ENCODE results near the gene FLACC1.

Gene FLACC1

DNA sequence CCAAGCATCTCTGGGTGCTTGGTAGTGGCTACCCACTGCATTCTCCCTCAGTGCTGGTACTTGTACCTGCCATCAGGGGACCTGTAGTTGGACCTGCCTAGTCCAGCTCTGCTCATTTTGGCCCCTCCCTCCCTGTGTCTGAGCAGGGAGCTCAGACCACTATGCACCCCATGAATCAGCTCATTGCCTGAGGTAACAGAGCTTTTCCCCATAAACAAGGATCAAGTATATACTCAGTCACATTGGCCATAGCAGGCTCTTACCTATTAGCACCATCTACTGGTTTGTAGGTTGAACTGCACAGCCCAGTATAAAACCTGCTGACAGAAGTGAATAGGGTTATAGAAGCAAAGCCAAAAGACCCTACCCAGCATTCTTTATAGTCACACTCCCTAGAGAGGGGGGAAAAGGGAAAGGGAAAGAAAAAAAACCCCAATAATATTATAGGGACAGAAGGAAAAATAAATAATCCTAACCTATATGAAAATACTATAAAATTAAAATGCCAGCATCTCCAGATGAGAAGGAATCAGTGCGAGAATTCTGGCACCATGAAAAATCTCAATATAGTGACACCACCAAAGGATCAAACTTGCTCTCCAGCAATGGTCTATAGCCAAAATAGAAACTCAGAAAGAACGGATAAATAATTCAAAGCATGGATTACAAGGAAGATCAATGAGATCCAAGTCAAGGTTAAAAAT lies 6.9 kb upstream of the FLACC1 start:
- TF ChIP-seq CTCF (IDR thresholded peaks at IDR 0.05; ENCODE audit: low read depth, low read length) = peak; percentile 92
- H3K4me3 ChIP-seq (ENCODE audit: low read depth, low read length) = no peak overlapping the region
- peak; percentile 60 for DNase-seq (ENCODE audit: low read depth, low spot score)
- in situ Hi-C loops (cut with HindIII; ENCODE audit: low sequenced_read_pairs) = no loop called here

GRCh38 chr2:201362396-201362795 lies 5.3 kb upstream of the FLACC1 start:
- TF ChIP-seq CTCF (IDR thresholded peaks at IDR 0.05; ENCODE audit: low read depth, low read length) = no peak
- in situ Hi-C loops (cut with HindIII; ENCODE audit: low sequenced_read_pairs) = no loop called here
- no peak overlapping the region for H3K4me3 ChIP-seq (ENCODE audit: low read depth, low read length)
- peak; percentile 19 for DNase-seq (ENCODE audit: low read depth, low spot score)

DNA sequence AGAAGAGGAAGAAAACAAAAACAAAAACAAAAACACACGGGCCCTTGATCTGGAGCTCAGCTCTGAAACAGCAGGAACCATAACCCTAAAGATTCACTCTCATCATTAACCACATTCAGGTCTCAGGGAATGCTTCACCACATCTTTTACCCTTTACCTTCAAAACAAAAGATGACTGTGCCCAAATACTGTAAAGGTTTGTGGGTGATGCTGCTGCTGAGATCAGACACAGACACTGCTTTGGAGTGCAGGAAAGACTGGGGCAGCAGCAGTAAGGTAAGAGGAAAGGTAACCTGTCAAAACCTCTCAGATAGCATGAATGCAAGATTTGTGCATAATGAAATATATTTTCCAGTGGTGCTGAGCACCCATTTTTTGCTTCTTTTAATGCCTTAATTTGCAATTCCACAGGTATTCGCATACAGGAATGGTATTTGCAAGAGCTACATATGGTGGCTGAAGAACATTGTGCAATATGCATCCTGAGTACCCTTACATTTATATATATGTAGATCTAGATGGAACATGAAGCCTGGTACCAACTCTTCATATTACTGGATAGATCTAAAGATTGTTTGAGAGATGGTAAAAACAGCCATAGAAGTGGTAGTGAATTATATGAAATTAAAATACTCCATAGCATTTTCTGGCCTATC lies 4.1 kb upstream of the FLACC1 start:
- no peak for DNase-seq (ENCODE audit: low read depth, low spot score)
- H3K4me3 ChIP-seq (ENCODE audit: low read depth, low read length) = no peak overlapping the region
- in situ Hi-C loops (cut with HindIII; ENCODE audit: low sequenced_read_pairs) = no loop called here
- no peak for TF ChIP-seq CTCF (IDR thresholded peaks at IDR 0.05; ENCODE audit: low read depth, low read length)

DNA sequence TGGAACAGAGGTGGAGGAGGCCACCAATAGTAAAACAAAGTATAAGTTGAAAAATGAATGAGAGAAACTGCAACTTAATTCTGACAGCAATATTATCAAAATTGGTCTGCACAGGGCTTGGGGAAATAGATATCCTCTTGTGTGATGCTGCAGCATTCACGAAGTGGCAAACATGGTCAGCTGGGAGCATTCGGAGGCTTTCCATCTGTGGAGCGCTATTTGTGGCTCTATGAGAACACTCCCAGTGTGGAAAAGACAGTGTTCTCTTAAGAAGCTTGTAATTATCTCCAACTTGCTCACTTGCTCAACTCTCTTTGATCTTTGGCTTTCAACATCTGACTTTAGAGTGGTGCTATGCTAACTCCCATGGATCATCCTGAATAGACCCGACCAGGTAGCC lies 3.1 kb upstream of the FLACC1 start:
- in situ Hi-C loops (cut with HindIII; ENCODE audit: low sequenced_read_pairs) = no loop called here
- DNase-seq (ENCODE audit: low read depth, low spot score) = no peak
- no peak for TF ChIP-seq CTCF (IDR thresholded peaks at IDR 0.05; ENCODE audit: low read depth, low read length)
- no peak overlapping the region for H3K4me3 ChIP-seq (ENCODE audit: low read depth, low read length)

DNA sequence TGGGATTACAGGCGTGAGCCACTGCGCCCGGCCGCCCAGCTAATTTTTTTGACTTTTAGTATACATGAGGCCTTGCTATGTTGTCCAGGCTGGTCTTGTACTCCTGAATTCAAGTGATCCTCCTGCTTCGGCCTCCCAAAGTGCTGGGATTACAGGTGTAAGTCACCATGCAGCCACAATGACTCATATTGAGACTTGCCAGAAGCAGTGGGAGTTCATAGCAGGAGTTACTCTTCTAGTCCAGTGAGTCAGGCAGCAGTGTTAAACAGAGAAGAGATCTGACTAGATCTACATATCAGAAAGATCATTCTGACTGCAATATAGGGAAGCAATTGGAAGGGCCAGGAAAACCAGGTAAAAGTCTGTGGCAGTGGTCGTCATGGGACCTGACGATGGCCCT lies 1.5 kb upstream of the FLACC1 start:
- in situ Hi-C loops (cut with HindIII; ENCODE audit: low sequenced_read_pairs) = no loop called here
- peak; percentile 80 for DNase-seq (ENCODE audit: low read depth, low spot score)
- TF ChIP-seq CTCF (IDR thresholded peaks at IDR 0.05; ENCODE audit: low read depth, low read length) = no peak
- no peak overlapping the region for H3K4me3 ChIP-seq (ENCODE audit: low read depth, low read length)

- TF ChIP-seq CTCF (IDR thresholded peaks at IDR 0.05; ENCODE audit: low read depth, low read length) = no peak
- in situ Hi-C loops (cut with HindIII; ENCODE audit: low sequenced_read_pairs) = no loop called here
- no peak overlapping the region for H3K4me3 ChIP-seq (ENCODE audit: low read depth, low read length)
- no peak for DNase-seq (ENCODE audit: low read depth, low spot score)
Measured at GRCh38 chr2:201353116-201353515, 4.0 kb downstream of the FLACC1 start.
